Measurements from ENCODE around the gene LSAMP. TPM values are rescaled to one million over a fixed set of nuclear protein-coding genes. Genes with fewer than 3 reads are reported as not detected.

The LSAMP gene
- total and polyA plus RNA-seq, 2 of the 13 experiments (the other 11 are each of a cell fraction or from before 2014, with no cell fraction given) = not detected

GRCh38 chr3:115792206-115792955 lies 652.9 kb downstream of the LSAMP start (continued):
- TF ChIP-seq, protein P1, sequence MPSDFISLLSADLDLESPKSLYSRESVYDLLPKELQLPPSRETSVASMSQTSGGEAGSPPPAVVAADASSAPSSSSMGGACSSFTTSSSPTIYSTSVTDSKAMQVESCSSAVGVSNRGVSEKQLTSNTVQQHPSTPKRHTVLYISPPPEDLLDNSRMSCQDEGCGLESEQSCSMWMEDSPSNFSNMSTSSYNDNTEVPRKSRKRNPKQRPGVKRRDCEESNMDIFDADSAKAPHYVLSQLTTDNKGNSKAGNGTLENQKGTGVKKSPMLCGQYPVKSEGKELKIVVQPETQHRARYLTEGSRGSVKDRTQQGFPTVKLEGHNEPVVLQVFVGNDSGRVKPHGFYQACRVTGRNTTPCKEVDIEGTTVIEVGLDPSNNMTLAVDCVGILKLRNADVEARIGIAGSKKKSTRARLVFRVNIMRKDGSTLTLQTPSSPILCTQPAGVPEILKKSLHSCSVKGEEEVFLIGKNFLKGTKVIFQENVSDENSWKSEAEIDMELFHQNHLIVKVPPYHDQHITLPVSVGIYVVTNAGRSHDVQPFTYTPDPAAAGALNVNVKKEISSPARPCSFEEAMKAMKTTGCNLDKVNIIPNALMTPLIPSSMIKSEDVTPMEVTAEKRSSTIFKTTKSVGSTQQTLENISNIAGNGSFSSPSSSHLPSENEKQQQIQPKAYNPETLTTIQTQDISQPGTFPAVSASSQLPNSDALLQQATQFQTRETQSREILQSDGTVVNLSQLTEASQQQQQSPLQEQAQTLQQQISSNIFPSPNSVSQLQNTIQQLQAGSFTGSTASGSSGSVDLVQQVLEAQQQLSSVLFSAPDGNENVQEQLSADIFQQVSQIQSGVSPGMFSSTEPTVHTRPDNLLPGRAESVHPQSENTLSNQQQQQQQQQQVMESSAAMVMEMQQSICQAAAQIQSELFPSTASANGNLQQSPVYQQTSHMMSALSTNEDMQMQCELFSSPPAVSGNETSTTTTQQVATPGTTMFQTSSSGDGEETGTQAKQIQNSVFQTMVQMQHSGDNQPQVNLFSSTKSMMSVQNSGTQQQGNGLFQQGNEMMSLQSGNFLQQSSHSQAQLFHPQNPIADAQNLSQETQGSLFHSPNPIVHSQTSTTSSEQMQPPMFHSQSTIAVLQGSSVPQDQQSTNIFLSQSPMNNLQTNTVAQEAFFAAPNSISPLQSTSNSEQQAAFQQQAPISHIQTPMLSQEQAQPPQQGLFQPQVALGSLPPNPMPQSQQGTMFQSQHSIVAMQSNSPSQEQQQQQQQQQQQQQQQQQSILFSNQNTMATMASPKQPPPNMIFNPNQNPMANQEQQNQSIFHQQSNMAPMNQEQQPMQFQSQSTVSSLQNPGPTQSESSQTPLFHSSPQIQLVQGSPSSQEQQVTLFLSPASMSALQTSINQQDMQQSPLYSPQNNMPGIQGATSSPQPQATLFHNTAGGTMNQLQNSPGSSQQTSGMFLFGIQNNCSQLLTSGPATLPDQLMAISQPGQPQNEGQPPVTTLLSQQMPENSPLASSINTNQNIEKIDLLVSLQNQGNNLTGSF (CRISPR knock-in tag; IDR thresholded peaks at IDR 0.05) = no peak
- TF ChIP-seq SAP130 (CRISPR knock-in tag; IDR thresholded peaks at IDR 0.05; ENCODE audit: low read depth) (peak; percentile 86), PITX1 (CRISPR knock-in tag; IDR thresholded peaks at IDR 0.05) (peak; percentile 71), EP300 (IDR thresholded peaks at IDR 0.05; ENCODE audit: low read depth in 2 of 2, low read length in 2 of 2) (peak in 1 of 2 experiments; percentile 67; a peak in 2 of 4 replicates), EP300 (CRISPR knock-in tag; IDR thresholded peaks at IDR 0.05; ENCODE audit: borderline replicate concordance) (no peak), ZIK1 (CRISPR knock-in tag; IDR thresholded peaks at IDR 0.05; ENCODE audit: borderline replicate concordance, low read depth) (no peak), TBL1XR1 (IDR thresholded peaks at IDR 0.05; ENCODE audit: borderline replicate concordance, low read length, partially characterized antibody) (no peak), ZNF263 (CRISPR knock-in tag; IDR thresholded peaks at IDR 0.05) (no peak), AHR (CRISPR knock-in tag; IDR thresholded peaks at IDR 0.05) (no peak), YEATS4 (CRISPR knock-in tag; IDR thresholded peaks at IDR 0.05; ENCODE audit: borderline replicate concordance) (0 out of 2 replicates have a peak, but pooled peaks have one; percentile 22), ZNF264 (CRISPR knock-in tag; IDR thresholded peaks at IDR 0.05) (no peak), SMARCC2 (IDR thresholded peaks at IDR 0.05) (no peak), SIX1 (CRISPR knock-in tag; IDR thresholded peaks at IDR 0.05; ENCODE audit: borderline replicate concordance) (no peak), ZNF510 (CRISPR knock-in tag; IDR thresholded peaks at IDR 0.05; ENCODE audit: low read depth) (no peak), HMG20B (CRISPR knock-in tag; conservative IDR thresholded peaks at IDR 0.05) (no peak), HOXA3 (CRISPR knock-in tag; IDR thresholded peaks at IDR 0.05) (no peak), LBX2 (CRISPR knock-in tag; IDR thresholded peaks at IDR 0.05; ENCODE audit: borderline replicate concordance) (no peak), RELA (CRISPR knock-in tag; IDR thresholded peaks at IDR 0.05) (no peak), GTF2F1 (IDR thresholded peaks at IDR 0.05; ENCODE audit: low read length) (no peak), ZNF629 (CRISPR knock-in tag; conservative IDR thresholded peaks at IDR 0.05) (no peak), ZBTB20 (CRISPR knock-in tag; IDR thresholded peaks at IDR 0.05; ENCODE audit: borderline replicate concordance, low read depth) (peak; percentile 24; the same call in 1 of the 2 replicates), ZNF614 (CRISPR knock-in tag; IDR thresholded peaks at IDR 0.05; ENCODE audit: borderline replicate concordance) (no peak), NFIB (CRISPR knock-in tag; IDR thresholded peaks at IDR 0.05; ENCODE audit: borderline replicate concordance) (no peak), ZBTB42 (CRISPR knock-in tag; IDR thresholded peaks at IDR 0.05) (no peak)
- TF ChIP-seq, protein P2, sequence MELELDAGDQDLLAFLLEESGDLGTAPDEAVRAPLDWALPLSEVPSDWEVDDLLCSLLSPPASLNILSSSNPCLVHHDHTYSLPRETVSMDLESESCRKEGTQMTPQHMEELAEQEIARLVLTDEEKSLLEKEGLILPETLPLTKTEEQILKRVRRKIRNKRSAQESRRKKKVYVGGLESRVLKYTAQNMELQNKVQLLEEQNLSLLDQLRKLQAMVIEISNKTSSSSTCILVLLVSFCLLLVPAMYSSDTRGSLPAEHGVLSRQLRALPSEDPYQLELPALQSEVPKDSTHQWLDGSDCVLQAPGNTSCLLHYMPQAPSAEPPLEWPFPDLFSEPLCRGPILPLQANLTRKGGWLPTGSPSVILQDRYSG (CRISPR knock-in tag; IDR thresholded peaks at IDR 0.05) = no peak

Data from HepG2 (cell line).